Nephron (organoid): ENCODE results near the gene MAGI1.

Source experiments
- H3K27ac Mint-ChIP-seq, 3 experiments: 2 replicates each; pipeline ENCODE4 v1.8.0; 2020; ENCODE audit warnings: mixed read lengths in 3 of 3, mild to moderate bottlenecking in 2 of 3, moderate library complexity in 1 of 3
- H3K27me3 Mint-ChIP-seq: 2 replicates; pipeline ENCODE4 v1.8.0; 2021; ENCODE audit warnings: low read depth, mild to moderate bottlenecking, moderate library complexity, mixed read lengths
- H3K36me3 Mint-ChIP-seq: 2 replicates; pipeline ENCODE4 v1.8.0; 2020; ENCODE audit warnings: low read depth, mixed read lengths
- H3K4me1 Mint-ChIP-seq: 2 replicates; pipeline ENCODE4 v1.8.0; 2020; ENCODE audit warnings: mixed read lengths
- H3K4me3 Mint-ChIP-seq, 3 experiments: 2 replicates each; pipeline ENCODE4 v1.8.0; 2020; ENCODE audit warnings: mild to moderate bottlenecking in 3 of 3, mixed read lengths in 3 of 3, moderate library complexity in 2 of 3
- H3K9me3 Mint-ChIP-seq: 2 replicates; pipeline ENCODE4 v1.8.0; 2020; ENCODE audit warnings: mixed read lengths
- TF ChIP-seq, protein P1 (sequence below), 3 experiments: fragments of 200-600 bp; sonication (generic); IDR thresholded peaks; one replicate each; pipeline ENCODE4 v1.5.0; 2021; ENCODE audit warnings: antibody characterized with exemption in 3 of 3; ENCODE audit not compliant: unreplicated experiment in 3 of 3

MAGI1 gene

DNA sequence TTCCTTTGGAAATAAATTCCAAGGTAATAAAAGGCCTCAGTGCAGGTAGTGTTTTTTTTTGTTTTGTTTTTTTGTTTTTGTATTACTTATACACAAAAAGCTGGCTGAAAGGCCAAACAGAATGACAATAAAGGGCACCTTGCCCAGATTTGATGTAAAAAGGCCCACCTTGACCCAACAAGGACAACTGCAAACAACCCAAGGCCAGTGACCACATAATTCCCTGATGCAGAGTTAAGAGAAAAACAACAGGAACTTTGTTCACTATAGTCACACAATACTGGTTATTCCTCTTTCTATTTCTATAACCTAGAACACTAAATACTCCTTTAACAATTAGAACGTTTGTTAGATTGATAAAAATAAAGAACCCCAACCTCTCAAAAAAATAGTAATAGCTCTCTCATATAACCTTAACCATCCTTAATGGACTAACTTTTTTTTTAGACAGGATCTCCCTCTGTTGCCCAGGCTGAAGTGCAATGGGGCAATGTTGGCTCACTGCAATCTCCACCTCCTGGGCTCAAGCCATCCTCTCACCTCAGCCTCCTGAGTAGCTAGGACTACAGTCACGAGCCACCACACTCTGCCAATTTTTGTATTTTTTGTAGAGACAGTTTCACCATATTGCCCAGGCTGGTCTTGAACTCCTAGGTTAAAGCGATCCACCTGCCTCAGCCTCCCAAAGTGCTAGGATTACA, 113.3 kb downstream of the MAGI1 start:
- TF ChIP-seq, protein P1, sequence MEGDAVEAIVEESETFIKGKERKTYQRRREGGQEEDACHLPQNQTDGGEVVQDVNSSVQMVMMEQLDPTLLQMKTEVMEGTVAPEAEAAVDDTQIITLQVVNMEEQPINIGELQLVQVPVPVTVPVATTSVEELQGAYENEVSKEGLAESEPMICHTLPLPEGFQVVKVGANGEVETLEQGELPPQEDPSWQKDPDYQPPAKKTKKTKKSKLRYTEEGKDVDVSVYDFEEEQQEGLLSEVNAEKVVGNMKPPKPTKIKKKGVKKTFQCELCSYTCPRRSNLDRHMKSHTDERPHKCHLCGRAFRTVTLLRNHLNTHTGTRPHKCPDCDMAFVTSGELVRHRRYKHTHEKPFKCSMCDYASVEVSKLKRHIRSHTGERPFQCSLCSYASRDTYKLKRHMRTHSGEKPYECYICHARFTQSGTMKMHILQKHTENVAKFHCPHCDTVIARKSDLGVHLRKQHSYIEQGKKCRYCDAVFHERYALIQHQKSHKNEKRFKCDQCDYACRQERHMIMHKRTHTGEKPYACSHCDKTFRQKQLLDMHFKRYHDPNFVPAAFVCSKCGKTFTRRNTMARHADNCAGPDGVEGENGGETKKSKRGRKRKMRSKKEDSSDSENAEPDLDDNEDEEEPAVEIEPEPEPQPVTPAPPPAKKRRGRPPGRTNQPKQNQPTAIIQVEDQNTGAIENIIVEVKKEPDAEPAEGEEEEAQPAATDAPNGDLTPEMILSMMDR (IDR thresholded peaks at IDR 0.05; ENCODE audit: unreplicated experiment in 3 of 3), result no peak
- no peaks in the 10 kb centered on the region for H3K36me3 Mint-ChIP-seq
- H3K4me1 Mint-ChIP-seq, result peaks cover 35% of the 10 kb centered on the region
- H3K4me3 Mint-ChIP-seq, result no peak overlapping the region
- no peaks in the 10 kb centered on the region for H3K27me3 Mint-ChIP-seq
- H3K9me3 Mint-ChIP-seq, result no peaks in the 10 kb centered on the region
- no peak overlapping the region for H3K27ac Mint-ChIP-seq

DNA sequence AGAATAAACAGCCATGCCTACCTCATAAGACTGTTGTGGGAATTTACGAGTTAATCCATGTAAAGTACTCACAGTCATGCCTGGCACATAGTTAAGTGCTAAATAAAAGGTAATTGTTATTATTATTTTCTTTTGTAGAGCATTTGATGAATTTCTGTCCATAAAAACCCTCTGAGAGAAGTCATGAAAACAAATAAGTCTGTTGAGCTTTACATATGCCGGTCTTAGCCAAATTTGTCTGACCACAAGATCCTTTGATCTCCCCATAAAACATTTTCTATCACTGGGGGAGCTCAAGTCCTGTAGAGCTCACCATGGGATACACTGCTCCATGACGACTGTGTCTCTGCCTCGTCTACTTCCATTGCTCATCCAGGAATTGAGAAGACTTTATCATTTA, 114.0 kb downstream of the MAGI1 start:
- Mint-ChIP-seq H3K27ac (no peak overlapping the region), H3K36me3 (no peaks in the 10 kb centered on the region), H3K27me3 (no peaks in the 10 kb centered on the region), H3K4me1 (peaks cover 40% of the 10 kb centered on the region), H3K9me3 (peaks cover 1% of the 10 kb centered on the region), H3K4me3 (no peak overlapping the region)
- TF ChIP-seq, protein P1 (IDR thresholded peaks at IDR 0.05; ENCODE audit: unreplicated experiment in 3 of 3), result no peak

DNA sequence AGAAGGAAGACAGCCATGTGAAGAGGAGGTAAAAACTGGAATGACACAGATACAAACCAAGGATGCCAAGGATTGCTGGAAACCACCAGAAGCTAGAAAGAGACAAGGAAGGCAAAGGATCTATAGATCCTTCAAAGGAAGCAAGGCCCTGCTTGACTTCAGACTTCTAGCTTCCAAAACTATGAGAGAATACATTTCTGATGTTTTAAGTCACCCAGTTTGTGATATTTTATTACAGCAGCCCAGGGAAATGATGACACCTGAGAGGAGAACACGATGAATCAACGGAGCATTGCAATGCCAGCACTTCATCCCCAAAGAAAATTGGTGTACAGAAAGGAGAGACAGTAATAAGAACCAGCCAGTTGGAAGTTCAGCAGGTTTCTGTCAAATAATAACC, 116.3 kb downstream of the MAGI1 start:
- H3K4me3 Mint-ChIP-seq, result no peak overlapping the region
- peaks cover 11% of the 10 kb centered on the region for H3K9me3 Mint-ChIP-seq
- H3K27me3 Mint-ChIP-seq, result no peaks in the 10 kb centered on the region
- H3K27ac Mint-ChIP-seq, result no peak overlapping the region
- H3K4me1 Mint-ChIP-seq, result peaks cover 34% of the 10 kb centered on the region
- peaks cover 4% of the 10 kb centered on the region for H3K36me3 Mint-ChIP-seq
- TF ChIP-seq, protein P1 (IDR thresholded peaks at IDR 0.05; ENCODE audit: unreplicated experiment in 3 of 3), result no peak

DNA sequence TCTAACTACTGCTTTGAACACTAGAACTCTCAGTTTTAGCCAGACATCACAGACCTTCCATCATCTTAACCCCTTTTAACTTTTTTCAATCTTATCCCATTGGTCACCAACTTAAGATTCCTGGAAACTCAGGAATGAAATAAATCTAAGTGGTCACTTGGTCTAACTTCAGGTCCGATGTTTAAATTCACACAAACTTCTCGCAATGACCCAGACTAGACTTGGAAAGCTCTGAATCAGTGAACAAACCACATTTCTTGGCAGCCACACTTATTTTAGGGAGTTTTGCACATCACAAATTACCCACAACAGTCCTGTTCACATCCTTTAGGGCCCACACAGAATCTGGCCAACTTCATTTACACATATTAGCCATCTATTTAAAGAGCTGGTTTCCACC, 118.9 kb downstream of the MAGI1 start:
- no peaks in the 10 kb centered on the region for H3K27me3 Mint-ChIP-seq
- H3K9me3 Mint-ChIP-seq, result peaks cover 18% of the 10 kb centered on the region
- TF ChIP-seq, protein P1 (IDR thresholded peaks at IDR 0.05; ENCODE audit: unreplicated experiment in 3 of 3), result no peak
- H3K36me3 Mint-ChIP-seq, result peaks cover 5% of the 10 kb centered on the region
- H3K4me3 Mint-ChIP-seq, result no peak overlapping the region
- peak overlapping the region in 2 of 3 experiments; percentile 11 for H3K27ac Mint-ChIP-seq
- peaks cover 28% of the 10 kb centered on the region for H3K4me1 Mint-ChIP-seq

DNA sequence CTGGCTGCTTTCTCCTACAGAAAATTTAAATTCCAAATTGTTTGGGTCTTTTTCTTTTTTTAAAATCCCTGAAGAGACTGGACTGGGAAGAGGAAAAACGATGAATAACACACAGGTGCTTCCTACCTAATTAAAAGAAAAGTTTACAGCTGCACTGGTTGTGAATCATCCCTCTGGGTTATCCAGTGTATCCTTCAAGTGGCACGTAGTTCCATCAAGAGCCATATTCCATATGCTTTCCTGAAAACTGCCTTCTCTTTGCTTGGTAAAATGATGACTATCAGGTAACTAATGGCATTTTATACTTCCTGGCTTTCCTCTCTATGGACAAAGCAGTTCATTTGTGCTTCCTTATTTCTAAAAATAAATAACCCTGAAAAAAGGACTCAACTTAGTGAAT, 123.2 kb downstream of the MAGI1 start:
- peaks cover 18% of the 10 kb centered on the region for H3K9me3 Mint-ChIP-seq
- H3K27me3 Mint-ChIP-seq, result no peaks in the 10 kb centered on the region
- no peak overlapping the region for H3K4me3 Mint-ChIP-seq
- peaks cover 23% of the 10 kb centered on the region for H3K4me1 Mint-ChIP-seq
- TF ChIP-seq, protein P1 (IDR thresholded peaks at IDR 0.05; ENCODE audit: unreplicated experiment in 3 of 3), result no peak
- no peak overlapping the region for H3K27ac Mint-ChIP-seq
- peaks cover 5% of the 10 kb centered on the region for H3K36me3 Mint-ChIP-seq

DNA sequence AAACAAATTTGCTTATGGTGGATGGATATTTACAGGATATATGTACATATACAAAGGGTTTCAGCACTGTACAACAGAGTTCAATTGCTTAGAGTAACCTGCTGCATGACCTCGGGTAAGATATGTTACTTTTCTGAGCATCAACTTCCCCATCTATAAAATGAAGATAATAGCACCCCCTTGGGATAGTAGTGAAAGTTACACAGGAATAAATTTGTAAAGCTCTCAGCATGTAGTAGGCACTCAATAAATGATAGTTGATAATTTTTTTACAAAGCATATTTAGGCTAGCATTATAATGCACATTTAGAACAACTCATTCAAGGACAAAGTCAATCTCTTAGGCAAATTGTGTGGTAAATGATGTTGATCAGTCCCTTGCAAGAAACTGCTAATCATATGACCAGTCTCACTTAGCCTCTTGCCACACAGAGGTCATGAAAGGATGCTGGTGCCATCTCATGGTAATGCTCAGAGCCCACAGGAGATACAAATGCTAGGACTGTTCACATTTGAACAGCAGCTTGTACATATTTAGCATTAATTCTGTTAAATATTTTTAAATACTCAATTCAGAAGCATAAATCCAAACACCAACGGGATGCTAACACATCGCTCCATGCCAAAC, 123.9 kb downstream of the MAGI1 start:
- Mint-ChIP-seq H3K36me3 (peaks cover 5% of the 10 kb centered on the region), H3K27me3 (no peaks in the 10 kb centered on the region), H3K27ac (peak overlapping the region in 2 of 3 experiments; percentile 46 to 82), H3K4me1 (peaks cover 19% of the 10 kb centered on the region), H3K9me3 (peaks cover 18% of the 10 kb centered on the region), H3K4me3 (no peak overlapping the region)
- TF ChIP-seq, protein P1 (IDR thresholded peaks at IDR 0.05; ENCODE audit: unreplicated experiment in 3 of 3), result no peak
